HG03039 (cell line): ENCODE measurements around the gene SPATA6L.
A peak's percentile ranks its signal among the peaks of the same experiment; 100 is the strongest.

ENCODE experiments used
- ATAC-seq: cut with Tn5 transposase; IDR thresholded peaks from one replicate; pipeline ENCODE4 v1.9.1; 2021; ENCODE audit warnings: mild to moderate bottlenecking, moderate library complexity; ENCODE audit not compliant: unreplicated experiment

The SPATA6L gene

GRCh38 chr9:4590430-4591122, 75.7 kb downstream of the SPATA6L start:
- no peak for ATAC-seq

GRCh38 chr9:4588721-4589120, 77.6 kb downstream of the SPATA6L start:
- ATAC-seq: no peak

GRCh38 chr9:4585135-4585534, 81.1 kb downstream of the SPATA6L start:
- ATAC-seq: no peak

GRCh38 chr9:4584636-4585035, 81.6 kb downstream of the SPATA6L start:
- no peak for ATAC-seq

GRCh38 chr9:4583001-4583400, 83.3 kb downstream of the SPATA6L start:
- ATAC-seq: no peak

GRCh38 chr9:4581861-4582565, 84.3 kb downstream of the SPATA6L start:
- ATAC-seq: no peak

- no peak for ATAC-seq
Observed at GRCh38 chr9:4581035-4581760, 85.1 kb downstream of the SPATA6L start.

- no peak for ATAC-seq
Observed at GRCh38 chr9:4579001-4579400, 87.3 kb downstream of the SPATA6L start.

- no peak for ATAC-seq
Observed at GRCh38 chr9:4576448-4576847, 89.8 kb downstream of the SPATA6L start.

- ATAC-seq: no peak
Observed at GRCh38 chr9:4575997-4576396, 90.3 kb downstream of the SPATA6L start.

GRCh38 chr9:4574657-4575243, 91.5 kb downstream of the SPATA6L start:
- peak; percentile 68 for ATAC-seq

- no peak for ATAC-seq
Observed at GRCh38 chr9:4573634-4574389, 92.5 kb downstream of the SPATA6L start.

GRCh38 chr9:4573176-4573575, 93.1 kb downstream of the SPATA6L start:
- no peak for ATAC-seq

GRCh38 chr9:4572184-4572826, 94.0 kb downstream of the SPATA6L start:
- ATAC-seq: no peak

- no peak for ATAC-seq
Observed at GRCh38 chr9:4569101-4569500, 97.2 kb downstream of the SPATA6L start.

GRCh38 chr9:4567601-4568000, 98.7 kb downstream of the SPATA6L start:
- no peak for ATAC-seq

GRCh38 chr9:4566806-4567205, 99.5 kb downstream of the SPATA6L start:
- no peak for ATAC-seq

GRCh38 chr9:4563105-4563504, 103.2 kb downstream of the SPATA6L start:
- no peak for ATAC-seq

- ATAC-seq: peak; percentile 72
Observed at GRCh38 chr9:4559261-4560182, 106.8 kb downstream of the SPATA6L start.
